H9 (cell line): Measurements from ENCODE around the gene CDH6. TPM values are rescaled to one million over a fixed set of nuclear protein-coding genes. Genes with fewer than 3 reads are reported as not detected.

ENCODE experiments used
- DNase-seq: peaks from one replicate; pipeline ENCODE4 v3.0.0-alpha.2; 2017
- H2AFZ ChIP-seq: one replicate; pipeline ENCODE4 v1.6.1; 2013; ENCODE audit warnings: mild to moderate bottlenecking, low read length, control low read depth, moderate library complexity
- H2AK5ac ChIP-seq: 2 replicates; pipeline ENCODE4 v1.6.1; 2013; ENCODE audit warnings: low read length, control low read depth, mixed read lengths; ENCODE audit not compliant: insufficient read length
- H2BK120ac ChIP-seq: one replicate; pipeline ENCODE4 v1.6.1; 2013; ENCODE audit warnings: low read depth, mild to moderate bottlenecking, low read length, control low read depth, inconsistent platforms; ENCODE audit not compliant: poor library complexity, severe bottlenecking
- H2BK12ac ChIP-seq: 2 replicates; pipeline ENCODE4 v1.6.1; 2013; ENCODE audit warnings: low read length, control low read depth, mixed read lengths, low read depth; ENCODE audit not compliant: insufficient read length
- H2BK15ac ChIP-seq: 2 replicates; pipeline ENCODE4 v1.6.1; 2013; ENCODE audit warnings: low read depth, low read length, control low read depth
- H2BK20ac ChIP-seq: one replicate; pipeline ENCODE4 v1.6.1; 2013; ENCODE audit warnings: low read depth, mild to moderate bottlenecking, low read length, control low read depth, inconsistent platforms; ENCODE audit not compliant: poor library complexity, severe bottlenecking
- H2BK5ac ChIP-seq: 2 replicates; pipeline ENCODE4 v1.6.1; 2013; ENCODE audit warnings: low read length, control low read depth, mixed read lengths; ENCODE audit not compliant: insufficient read length
- H3K14ac ChIP-seq: 2 replicates; pipeline ENCODE4 v1.6.1; 2013; ENCODE audit warnings: low read length, control low read depth; ENCODE audit not compliant: insufficient read depth
- H3K18ac ChIP-seq: 2 replicates; pipeline ENCODE4 v1.6.1; 2013; ENCODE audit warnings: low read depth, mild to moderate bottlenecking, mixed read lengths, low read length, control low read depth; ENCODE audit not compliant: insufficient read length
- H3K23ac ChIP-seq: 2 replicates; pipeline ENCODE4 v1.6.1; 2013; ENCODE audit warnings: low read length, control low read depth, mixed read lengths, low read depth; ENCODE audit not compliant: insufficient read length
- H3K23me2 ChIP-seq: 2 replicates; pipeline ENCODE4 v1.6.1; 2013; ENCODE audit warnings: low read depth, mild to moderate bottlenecking, mixed read lengths, low read length, control low read depth; ENCODE audit not compliant: insufficient read length, poor library complexity, severe bottlenecking
- H3K27ac ChIP-seq: 2 replicates; pipeline ENCODE4 v1.5.1; 2013; ENCODE audit warnings: low read length, control low read depth, mixed read lengths, low read depth; ENCODE audit not compliant: insufficient read length
- H3K27me3 ChIP-seq: 2 replicates; pipeline ENCODE4 v1.6.1; 2013; ENCODE audit warnings: low read length, control low read depth, inconsistent platforms; ENCODE audit not compliant: insufficient read depth
- H3K4ac ChIP-seq: 2 replicates; pipeline ENCODE4 v1.6.1; 2013; ENCODE audit warnings: low read depth, mild to moderate bottlenecking, control low read depth, inconsistent platforms, low read length, moderate library complexity
- H3K4me1 ChIP-seq: 2 replicates; pipeline ENCODE4 v1.6.1; 2013; ENCODE audit warnings: low read length, control low read depth, inconsistent platforms; ENCODE audit not compliant: insufficient read depth
- H3K4me2 ChIP-seq: 2 replicates; pipeline ENCODE4 v1.6.1; 2013; ENCODE audit warnings: low read length, control low read depth, mixed read lengths; ENCODE audit not compliant: insufficient read length, insufficient read depth
- H3K56ac ChIP-seq: 2 replicates; pipeline ENCODE4 v1.6.1; 2013; ENCODE audit warnings: low read depth, mild to moderate bottlenecking, mixed read lengths, low read length, control low read depth; ENCODE audit not compliant: insufficient read length
- H3K79me1 ChIP-seq: 2 replicates; pipeline ENCODE4 v1.6.1; 2013; ENCODE audit warnings: low read depth, mild to moderate bottlenecking, moderate library complexity, low read length, control low read depth, inconsistent platforms; ENCODE audit not compliant: insufficient read depth, poor library complexity, severe bottlenecking
- H3K79me2 ChIP-seq: 2 replicates; pipeline ENCODE4 v1.6.1; 2013; ENCODE audit warnings: low read length, control low read depth, inconsistent platforms; ENCODE audit not compliant: insufficient read depth
- H3K9ac ChIP-seq: 2 replicates; pipeline ENCODE4 v1.6.1; 2013; ENCODE audit warnings: low read length, control low read depth, mixed read lengths; ENCODE audit not compliant: insufficient read length; ENCODE audit errors: extremely low read depth
- H3K9me3 ChIP-seq: one replicate; pipeline ENCODE4 v1.6.1; 2013; ENCODE audit warnings: low read depth, low read length, inconsistent platforms; ENCODE audit not compliant: control insufficient read depth
- H3T11ph ChIP-seq: one replicate; pipeline ENCODE4 v1.6.1; 2013; ENCODE audit warnings: mild to moderate bottlenecking, low read length, control low read depth, inconsistent platforms
- H4K20me1 ChIP-seq: one replicate; pipeline ENCODE4 v1.6.1; 2013; ENCODE audit not compliant: control insufficient read depth, insufficient read length, insufficient read depth
- H4K5ac ChIP-seq: 2 replicates; pipeline ENCODE4 v1.6.1; 2013; ENCODE audit warnings: low read depth, mild to moderate bottlenecking, mixed read lengths, low read length, control low read depth; ENCODE audit not compliant: insufficient read length
- H4K8ac ChIP-seq: replicated peaks from 2 replicates; pipeline ENCODE4 v1.6.1; 2013; ENCODE audit warnings: low read length, control low read depth, mixed read lengths, low read depth; ENCODE audit not compliant: insufficient read length
- H4K91ac ChIP-seq: 2 replicates; pipeline ENCODE4 v1.6.1; 2013; ENCODE audit warnings: low read depth, mild to moderate bottlenecking, moderate library complexity, mixed read lengths, low read length, control low read depth; ENCODE audit not compliant: insufficient read length
- H3K27ac Mint-ChIP-seq, 3 experiments: 2 replicates in 2 of 3; 3 replicates in 1 of 3; pipeline ENCODE4 v1.8.0; 2020 to 2021; ENCODE audit warnings: mixed read lengths in 3 of 3, mild to moderate bottlenecking in 1 of 3, moderate library complexity in 1 of 3
- H3K27me3 Mint-ChIP-seq: 2 replicates; pipeline ENCODE4 v1.8.0; 2021; ENCODE audit warnings: low read depth, mild to moderate bottlenecking, moderate library complexity, mixed read lengths
- H3K36me3 Mint-ChIP-seq, 3 experiments: 2 replicates in 2 of 3; 3 replicates in 1 of 3; pipeline ENCODE4 v1.8.0; 2020 to 2021; ENCODE audit warnings: low read depth in 3 of 3, mixed read lengths in 3 of 3; ENCODE audit not compliant: insufficient read depth in 1 of 3
- H3K4me1 Mint-ChIP-seq, 2 experiments: 2 replicates each; pipeline ENCODE4 v1.8.0; 2020; ENCODE audit warnings: mixed read lengths in 2 of 2
- H3K4me3 Mint-ChIP-seq, 2 experiments: 2 replicates in 1 of 2; 3 replicates in 1 of 2; pipeline ENCODE4 v1.8.0; 2020 to 2021; ENCODE audit warnings: mild to moderate bottlenecking in 2 of 2, mixed read lengths in 2 of 2, moderate library complexity in 1 of 2
- H3K9me3 Mint-ChIP-seq, 2 experiments: 2 replicates in 1 of 2; 3 replicates in 1 of 2; pipeline ENCODE4 v1.8.0; 2020; ENCODE audit warnings: mild to moderate bottlenecking in 2 of 2, mixed read lengths in 2 of 2, moderate library complexity in 1 of 2
- WGBS: extraction: QIAGEN DNeasy Blood & Tissue Kit; methylation state at CpG from one replicate; pipeline ENCODE4 v1.1.7; 2013; ENCODE audit warnings: missing lambda C conversion rate, low lambda C conversion rate, mixed read lengths; ENCODE audit not compliant: insufficient read length; ENCODE audit errors: extremely low coverage; 5-methylcytosine and 5-hydroxymethylcytosine counted together
- total RNA-seq: library from RNA; stranded (reverse); gene quantifications from 2 replicates; pipeline ENCODE4 v1.2.1, GENCODE V29; 2021
- TF ChIP-seq, protein P1 (sequence below): fragments of 200-600 bp; sonication (generic); conservative IDR thresholded peaks from 3 replicates; pipeline ENCODE4 v1.8.0; 2021; ENCODE audit warnings: antibody characterized with exemption, mild to moderate bottlenecking

CDH6 gene
- total RNA-seq, 1 experiment from 2014 or later, result 11.7 TPM

DNA sequence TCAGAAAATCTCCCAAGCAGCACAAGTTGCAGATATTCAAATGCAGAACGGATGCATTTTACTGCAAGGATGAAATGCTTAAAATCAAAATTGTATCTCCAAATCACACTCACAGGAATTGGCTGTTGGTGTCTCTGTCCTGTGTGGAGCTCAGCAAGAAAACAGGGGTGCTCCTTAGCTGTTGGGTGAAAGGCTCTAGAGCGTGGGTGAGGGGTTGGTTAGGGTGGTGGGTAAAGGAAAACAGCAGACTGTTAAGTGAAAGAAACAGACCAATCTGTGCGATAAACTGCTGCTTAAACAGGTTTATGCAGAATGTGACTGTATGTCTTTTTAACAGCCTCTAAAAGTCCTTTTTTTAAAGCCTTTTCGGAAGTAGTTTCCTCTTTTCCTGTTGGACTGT is 19.8 kb downstream of the CDH6 start:
- no peak overlapping the region for H4K91ac ChIP-seq
- no peak overlapping the region for H2AFZ ChIP-seq
- H3K79me1 ChIP-seq, result no peaks in the 10 kb centered on the region
- no peak overlapping the region for H3K27ac Mint-ChIP-seq
- no peak overlapping the region for H3K4me3 Mint-ChIP-seq
- no peaks in the 10 kb centered on the region for H3K79me2 ChIP-seq
- no peaks in the 10 kb centered on the region for H3K23me2 ChIP-seq
- no peak overlapping the region for H3K4ac ChIP-seq
- no peak overlapping the region for H4K8ac ChIP-seq
- no peak overlapping the region for H2BK15ac ChIP-seq
- no peak overlapping the region for H3K4me2 ChIP-seq
- no peak overlapping the region for H2BK20ac ChIP-seq
- no peak overlapping the region for H3K27ac ChIP-seq
- no peaks in the 10 kb centered on the region for H3K27me3 ChIP-seq
- TF ChIP-seq, protein P1, sequence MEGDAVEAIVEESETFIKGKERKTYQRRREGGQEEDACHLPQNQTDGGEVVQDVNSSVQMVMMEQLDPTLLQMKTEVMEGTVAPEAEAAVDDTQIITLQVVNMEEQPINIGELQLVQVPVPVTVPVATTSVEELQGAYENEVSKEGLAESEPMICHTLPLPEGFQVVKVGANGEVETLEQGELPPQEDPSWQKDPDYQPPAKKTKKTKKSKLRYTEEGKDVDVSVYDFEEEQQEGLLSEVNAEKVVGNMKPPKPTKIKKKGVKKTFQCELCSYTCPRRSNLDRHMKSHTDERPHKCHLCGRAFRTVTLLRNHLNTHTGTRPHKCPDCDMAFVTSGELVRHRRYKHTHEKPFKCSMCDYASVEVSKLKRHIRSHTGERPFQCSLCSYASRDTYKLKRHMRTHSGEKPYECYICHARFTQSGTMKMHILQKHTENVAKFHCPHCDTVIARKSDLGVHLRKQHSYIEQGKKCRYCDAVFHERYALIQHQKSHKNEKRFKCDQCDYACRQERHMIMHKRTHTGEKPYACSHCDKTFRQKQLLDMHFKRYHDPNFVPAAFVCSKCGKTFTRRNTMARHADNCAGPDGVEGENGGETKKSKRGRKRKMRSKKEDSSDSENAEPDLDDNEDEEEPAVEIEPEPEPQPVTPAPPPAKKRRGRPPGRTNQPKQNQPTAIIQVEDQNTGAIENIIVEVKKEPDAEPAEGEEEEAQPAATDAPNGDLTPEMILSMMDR, result no peak
- no peaks in the 10 kb centered on the region for H3K27me3 Mint-ChIP-seq
- no peak overlapping the region for H3K9ac ChIP-seq
- no peak overlapping the region for H4K5ac ChIP-seq
- peaks cover 8 to 11% of the 10 kb centered on the region in 2 experiments for H3K4me1 Mint-ChIP-seq
- no peak for DNase-seq
- H3K18ac ChIP-seq, result no peak overlapping the region
- no peaks in the 10 kb centered on the region for H3K9me3 Mint-ChIP-seq
- H3K4me1 ChIP-seq, result no peaks in the 10 kb centered on the region
- no CpG with 5 or more reads among the region's 4 CpGs for whole genome bisulfite sequencing
- H2BK120ac ChIP-seq, result no peak overlapping the region
- H3K56ac ChIP-seq, result no peak overlapping the region
- no peaks in the 10 kb centered on the region for H4K20me1 ChIP-seq
- no peak overlapping the region for H3K23ac ChIP-seq
- H3K36me3 Mint-ChIP-seq, result no peaks in the 10 kb centered on the region
- no peak overlapping the region for H2AK5ac ChIP-seq
- no peak overlapping the region for H2BK12ac ChIP-seq
- no peaks in the 10 kb centered on the region for H3K9me3 ChIP-seq
- no peak overlapping the region for H2BK5ac ChIP-seq
- no peak overlapping the region for H3K14ac ChIP-seq
- H3T11ph ChIP-seq, result no peak overlapping the region
